GM23248 (cell line): ENCODE data around the gene TBC1D21. TPM values are rescaled to one million over a fixed set of nuclear protein-coding genes. Genes with fewer than 3 reads are reported as not detected.

Experiments
- DNase-seq: peaks from one replicate; pipeline ENCODE4 v3.0.0-alpha.2; 2015
- H2AFZ ChIP-seq: fragments of 200-600 bp; sonication (generic); 2 replicates; pipeline ENCODE4 v1.6.1; 2016; ENCODE audit warnings: antibody characterized with exemption
- H3F3A ChIP-seq: fragments of 200-600 bp; sonication (generic); 2 replicates; pipeline ENCODE4 v1.6.1; 2016; ENCODE audit warnings: mild to moderate bottlenecking, antibody characterized with exemption, mixed run types; ENCODE audit not compliant: insufficient read depth
- H3K27ac ChIP-seq: fragments of 200-600 bp; sonication (generic); 2 replicates; pipeline ENCODE4 v1.5.1; 2016; ENCODE audit warnings: mild to moderate bottlenecking
- H3K27me3 ChIP-seq: fragments of 200-600 bp; sonication (generic); replicated peaks from 2 replicates; pipeline ENCODE4 v1.6.1; 2016; ENCODE audit warnings: mild to moderate bottlenecking; ENCODE audit not compliant: insufficient read depth
- H3K36me3 ChIP-seq: fragments of 200-600 bp; sonication (generic); 2 replicates; pipeline ENCODE4 v1.6.1; 2016; ENCODE audit warnings: low read depth, mild to moderate bottlenecking
- H3K4me1 ChIP-seq: fragments of 200-600 bp; sonication (generic); 2 replicates; pipeline ENCODE4 v1.6.1; 2016; ENCODE audit warnings: mild to moderate bottlenecking; ENCODE audit not compliant: insufficient read depth
- H3K4me2 ChIP-seq: fragments of 200-600 bp; sonication (generic); one replicate; pipeline ENCODE4 v1.6.1; 2016; ENCODE audit warnings: mild to moderate bottlenecking; ENCODE audit not compliant: unreplicated experiment
- H3K4me3 ChIP-seq: fragments of 200-600 bp; sonication (generic); 2 replicates; pipeline ENCODE4 v1.5.1; 2016; ENCODE audit warnings: mild to moderate bottlenecking
- H3K79me2 ChIP-seq: fragments of 200-600 bp; sonication (generic); 2 replicates; pipeline ENCODE4 v1.6.1; 2016; ENCODE audit warnings: mild to moderate bottlenecking; ENCODE audit not compliant: insufficient read depth
- H3K9ac ChIP-seq: fragments of 200-600 bp; sonication (generic); 2 replicates; pipeline ENCODE4 v1.6.1; 2016; ENCODE audit warnings: mild to moderate bottlenecking
- H3K9me2 ChIP-seq: fragments of 200-600 bp; sonication (generic); 2 replicates; pipeline ENCODE4 v1.6.1; 2016; ENCODE audit warnings: mixed run types, mild to moderate bottlenecking, moderate library complexity; ENCODE audit not compliant: insufficient read depth
- H3K9me3 ChIP-seq: fragments of 200-600 bp; sonication (generic); one replicate; pipeline ENCODE4 v1.6.1; 2017; ENCODE audit warnings: low read depth
- H4K20me1 ChIP-seq: fragments of 200-600 bp; sonication (generic); 2 replicates; pipeline ENCODE4 v1.6.0; 2016; ENCODE audit not compliant: insufficient read depth
- EZH2 ChIP-seq: fragments of 200-600 bp; sonication (generic); IDR thresholded peaks from 2 replicates; pipeline ENCODE4 v1.6.1; 2018; ENCODE audit warnings: antibody characterized with exemption, mild to moderate bottlenecking; ENCODE audit not compliant: insufficient read depth, poor library complexity, severe bottlenecking
- EZH2phosphoT487 ChIP-seq: fragments of 200-600 bp; sonication (generic); IDR thresholded peaks from 2 replicates; pipeline ENCODE4 v1.6.1; 2018; ENCODE audit warnings: antibody characterized with exemption, moderate library complexity, mild to moderate bottlenecking, low read depth; ENCODE audit not compliant: insufficient read depth
- WGBS, 2 experiments: methylation state at CpG; one replicate each; pipeline ENCODE4 v1.1.6; 2015 to 2017; ENCODE audit warnings: low lambda C conversion rate in 2 of 2, low coverage in 1 of 2; ENCODE audit errors: missing lambda C conversion rate in 2 of 2; 5-methylcytosine and 5-hydroxymethylcytosine counted together
- in situ Hi-C: fragments of 300-500 bp; cut with MboI; formaldehyde crosslinking; loops from 2 replicates; pipeline ENCODE4 v1.15.0; 2020
- polyA plus RNA-seq: library from polyadenylated mRNA; unstranded; fragments of >200 nt; fragmentation: Nextera tagmentation; extraction: Ambion mirVana; gene quantifications from 2 replicates; pipeline ENCODE4 v1.2.1, GENCODE V29; 2016
- total RNA-seq: library from RNA; depleted of rRNA; stranded (reverse); fragments of >200 nt; shearing (Covaris generic); gene quantifications from 2 replicates; pipeline ENCODE4 v1.2.3, GENCODE V29; 2014

Gene TBC1D21
- total and polyA plus RNA-seq, 2 experiments from 2014 or later, result not detected

GRCh38 chr15:73887481-73887880, 14.1 kb downstream of the TBC1D21 start:
- H3K4me1 ChIP-seq, result no peaks in the 10 kb centered on the region
- DNase-seq, result no peak
- no peak overlapping the region for H2AFZ ChIP-seq
- H3K9me3 ChIP-seq, result no peaks in the 10 kb centered on the region
- no peaks in the 10 kb centered on the region for H4K20me1 ChIP-seq
- no peak overlapping the region for H3K4me3 ChIP-seq
- H3F3A ChIP-seq, result no peaks in the 10 kb centered on the region
- no peak overlapping the region for H3K4me2 ChIP-seq
- peaks cover 29% of the 10 kb centered on the region for H3K27me3 ChIP-seq
- H3K27ac ChIP-seq, result no peak overlapping the region
- no peaks in the 10 kb centered on the region for H3K79me2 ChIP-seq
- WGBS, 2 experiments, result 49 to 51% methylated on average over 5 to 7 of the region's 7 CpGs
- no peaks in the 10 kb centered on the region for H3K9me2 ChIP-seq
- H3K9ac ChIP-seq, result no peak overlapping the region
- no peak for TF ChIP-seq EZH2
- TF ChIP-seq EZH2phosphoT487, result no peak
- in situ Hi-C loops, result no loop called here
- no peaks in the 10 kb centered on the region for H3K36me3 ChIP-seq

- Histone ChIP-seq H3K27me3 (peaks cover 29% of the 10 kb centered on the region), H3K79me2 (no peaks in the 10 kb centered on the region), H4K20me1 (no peaks in the 10 kb centered on the region), H3K4me1 (no peaks in the 10 kb centered on the region), H3K9me3 (no peaks in the 10 kb centered on the region), H3F3A (no peaks in the 10 kb centered on the region), H3K9me2 (no peaks in the 10 kb centered on the region), H3K9ac (no peak overlapping the region), H3K4me2 (no peak overlapping the region), H3K27ac (no peak overlapping the region), H3K36me3 (no peaks in the 10 kb centered on the region), H2AFZ (no peak overlapping the region), H3K4me3 (no peak overlapping the region)
- in situ Hi-C loops, result no loop called here
- DNase-seq, result no peak
- TF ChIP-seq EZH2 (no peak), EZH2phosphoT487 (no peak)
- 66 to 68% methylated on average over 10 of the region's 10 CpGs for WGBS, 2 experiments
Observed at GRCh38 chr15:73888224-73889041, 15.1 kb downstream of the TBC1D21 start.

DNA sequence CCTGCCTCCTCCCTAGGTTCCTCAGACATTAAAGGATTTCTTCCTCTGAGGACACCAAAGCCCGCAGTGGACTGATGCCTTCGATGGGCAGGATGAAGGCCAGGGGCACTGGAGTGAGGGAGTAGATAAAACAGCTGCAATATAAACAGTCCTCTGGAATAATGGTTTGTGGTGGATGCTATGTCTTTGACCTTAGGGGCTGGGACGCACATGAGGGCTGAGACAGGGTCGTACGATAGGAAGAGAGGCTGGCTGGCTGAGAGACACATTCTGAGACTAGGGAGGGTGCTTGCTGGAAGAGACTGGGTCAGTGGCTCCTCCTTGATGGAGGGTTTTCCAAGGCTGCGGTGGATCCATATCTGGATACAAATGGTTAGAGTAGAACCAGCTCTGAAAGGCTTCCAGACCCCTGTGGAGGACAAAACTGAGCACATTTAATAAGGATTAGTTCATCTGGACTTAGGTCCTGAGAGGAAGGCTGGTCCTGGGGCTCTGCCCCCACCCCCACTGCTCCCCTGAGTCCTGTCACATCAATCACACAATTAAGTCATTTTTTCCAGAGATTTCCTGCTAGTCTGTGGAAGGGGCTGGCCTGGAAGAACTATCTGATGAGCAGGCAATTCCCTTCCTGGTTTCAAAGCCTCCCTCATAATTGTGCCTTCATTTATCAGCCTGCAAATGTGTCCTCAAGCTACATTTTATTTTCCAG, 15.8 kb downstream of the TBC1D21 start:
- Histone ChIP-seq H3K9ac (no peak overlapping the region), H3K27ac (no peak overlapping the region), H3K4me3 (no peak overlapping the region), H3K9me2 (no peaks in the 10 kb centered on the region), H3K27me3 (peaks cover 24% of the 10 kb centered on the region), H3K4me1 (no peaks in the 10 kb centered on the region), H4K20me1 (no peaks in the 10 kb centered on the region), H3K36me3 (no peaks in the 10 kb centered on the region), H3F3A (no peaks in the 10 kb centered on the region), H3K9me3 (no peaks in the 10 kb centered on the region), H3K4me2 (no peak overlapping the region), H3K79me2 (no peaks in the 10 kb centered on the region), H2AFZ (no peak overlapping the region)
- in situ Hi-C loops, result no loop called here
- WGBS, 2 experiments, result 42 to 46% methylated on average over 6 of the region's 6 CpGs
- no peak for TF ChIP-seq EZH2
- TF ChIP-seq EZH2phosphoT487, result no peak
- no peak for DNase-seq

DNA sequence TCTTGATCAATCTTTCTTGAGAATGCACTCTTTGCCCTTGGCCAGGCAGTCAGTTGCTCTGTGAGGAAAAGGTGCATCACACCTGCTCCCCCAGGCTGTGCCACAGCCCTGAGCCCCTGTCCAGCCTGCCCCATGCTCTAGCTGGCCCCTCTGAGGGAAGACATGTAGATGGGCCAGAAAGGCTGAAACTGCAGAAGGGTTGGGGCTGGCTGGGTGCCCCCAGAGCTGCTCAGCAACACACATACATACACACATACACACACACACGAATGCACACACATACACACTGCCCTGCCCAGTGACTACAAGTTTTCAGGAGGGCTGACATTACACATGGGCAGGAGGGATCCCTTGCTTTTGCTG, 16.4 kb downstream of the TBC1D21 start:
- H3K4me2 ChIP-seq, result no peak overlapping the region
- TF ChIP-seq EZH2phosphoT487 (no peak), EZH2 (no peak)
- no peaks in the 10 kb centered on the region for H3K36me3 ChIP-seq
- H4K20me1 ChIP-seq, result no peaks in the 10 kb centered on the region
- peaks cover 22% of the 10 kb centered on the region for H3K27me3 ChIP-seq
- WGBS, 2 experiments, result 18 to 21% methylated on average over 1 of the region's 1 CpG
- in situ Hi-C loops, result no loop called here
- no peaks in the 10 kb centered on the region for H3K4me1 ChIP-seq
- no peak overlapping the region for H3K9ac ChIP-seq
- no peak overlapping the region for H3K4me3 ChIP-seq
- no peak overlapping the region for H3K27ac ChIP-seq
- H2AFZ ChIP-seq, result no peak overlapping the region
- H3K9me2 ChIP-seq, result no peaks in the 10 kb centered on the region
- DNase-seq, result no peak
- H3K9me3 ChIP-seq, result no peaks in the 10 kb centered on the region
- H3K79me2 ChIP-seq, result no peaks in the 10 kb centered on the region
- H3F3A ChIP-seq, result no peaks in the 10 kb centered on the region
